ENCODE results near the gene RTN3.
"Not testable (repeated sequence)": the region's sequence is repeated elsewhere in the genome, so short reads cannot be mapped to it uniquely, and the experiment has no call there.

RTN3 gene, protein sequence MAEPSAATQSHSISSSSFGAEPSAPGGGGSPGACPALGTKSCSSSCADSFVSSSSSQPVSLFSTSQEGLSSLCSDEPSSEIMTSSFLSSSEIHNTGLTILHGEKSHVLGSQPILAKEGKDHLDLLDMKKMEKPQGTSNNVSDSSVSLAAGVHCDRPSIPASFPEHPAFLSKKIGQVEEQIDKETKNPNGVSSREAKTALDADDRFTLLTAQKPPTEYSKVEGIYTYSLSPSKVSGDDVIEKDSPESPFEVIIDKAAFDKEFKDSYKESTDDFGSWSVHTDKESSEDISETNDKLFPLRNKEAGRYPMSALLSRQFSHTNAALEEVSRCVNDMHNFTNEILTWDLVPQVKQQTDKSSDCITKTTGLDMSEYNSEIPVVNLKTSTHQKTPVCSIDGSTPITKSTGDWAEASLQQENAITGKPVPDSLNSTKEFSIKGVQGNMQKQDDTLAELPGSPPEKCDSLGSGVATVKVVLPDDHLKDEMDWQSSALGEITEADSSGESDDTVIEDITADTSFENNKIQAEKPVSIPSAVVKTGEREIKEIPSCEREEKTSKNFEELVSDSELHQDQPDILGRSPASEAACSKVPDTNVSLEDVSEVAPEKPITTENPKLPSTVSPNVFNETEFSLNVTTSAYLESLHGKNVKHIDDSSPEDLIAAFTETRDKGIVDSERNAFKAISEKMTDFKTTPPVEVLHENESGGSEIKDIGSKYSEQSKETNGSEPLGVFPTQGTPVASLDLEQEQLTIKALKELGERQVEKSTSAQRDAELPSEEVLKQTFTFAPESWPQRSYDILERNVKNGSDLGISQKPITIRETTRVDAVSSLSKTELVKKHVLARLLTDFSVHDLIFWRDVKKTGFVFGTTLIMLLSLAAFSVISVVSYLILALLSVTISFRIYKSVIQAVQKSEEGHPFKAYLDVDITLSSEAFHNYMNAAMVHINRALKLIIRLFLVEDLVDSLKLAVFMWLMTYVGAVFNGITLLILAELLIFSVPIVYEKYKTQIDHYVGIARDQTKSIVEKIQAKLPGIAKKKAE

DNA sequence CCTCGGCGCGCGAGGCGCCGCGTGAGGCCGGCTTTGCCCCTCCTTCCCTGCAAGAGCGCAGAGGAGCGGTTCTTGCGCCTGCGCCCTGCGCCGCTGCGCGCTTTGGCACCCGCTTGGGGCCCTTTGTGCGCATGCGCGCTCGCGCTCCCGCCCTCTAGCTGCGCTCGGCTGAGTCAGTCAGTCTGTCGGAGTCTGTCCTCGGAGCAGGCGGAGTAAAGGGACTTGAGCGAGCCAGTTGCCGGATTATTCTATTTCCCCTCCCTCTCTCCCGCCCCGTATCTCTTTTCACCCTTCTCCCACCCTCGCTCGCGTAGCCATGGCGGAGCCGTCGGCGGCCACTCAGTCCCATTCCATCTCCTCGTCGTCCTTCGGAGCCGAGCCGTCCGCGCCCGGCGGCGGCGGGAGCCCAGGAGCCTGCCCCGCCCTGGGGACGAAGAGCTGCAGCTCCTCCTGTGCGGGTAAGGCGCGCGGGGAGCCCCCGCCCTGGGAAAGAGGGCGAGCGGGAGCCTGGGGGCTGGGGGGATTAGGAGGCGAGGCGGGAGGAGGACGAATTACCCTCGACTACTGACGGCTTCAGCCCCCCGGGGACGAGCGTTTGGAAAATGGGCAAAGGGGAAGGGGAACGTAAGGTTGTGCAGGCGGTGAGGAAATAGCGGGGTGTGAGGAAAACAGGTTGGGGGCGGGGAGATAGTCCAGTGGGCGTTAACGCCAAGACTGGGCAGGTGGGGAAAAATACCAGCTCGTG, at the start of gene RTN3:
TSS of gene RTN3 (plus strand) at position 180 of the 745 bp plus-strand sequence. CDS start at position 317, 137 bp downstream.
- FAIRE-seq (peak; percentile 97), DNase-seq (ENCODE audit: extremely low spot score, insufficient read length, low read depth) (peak; percentile 97)

DNA sequence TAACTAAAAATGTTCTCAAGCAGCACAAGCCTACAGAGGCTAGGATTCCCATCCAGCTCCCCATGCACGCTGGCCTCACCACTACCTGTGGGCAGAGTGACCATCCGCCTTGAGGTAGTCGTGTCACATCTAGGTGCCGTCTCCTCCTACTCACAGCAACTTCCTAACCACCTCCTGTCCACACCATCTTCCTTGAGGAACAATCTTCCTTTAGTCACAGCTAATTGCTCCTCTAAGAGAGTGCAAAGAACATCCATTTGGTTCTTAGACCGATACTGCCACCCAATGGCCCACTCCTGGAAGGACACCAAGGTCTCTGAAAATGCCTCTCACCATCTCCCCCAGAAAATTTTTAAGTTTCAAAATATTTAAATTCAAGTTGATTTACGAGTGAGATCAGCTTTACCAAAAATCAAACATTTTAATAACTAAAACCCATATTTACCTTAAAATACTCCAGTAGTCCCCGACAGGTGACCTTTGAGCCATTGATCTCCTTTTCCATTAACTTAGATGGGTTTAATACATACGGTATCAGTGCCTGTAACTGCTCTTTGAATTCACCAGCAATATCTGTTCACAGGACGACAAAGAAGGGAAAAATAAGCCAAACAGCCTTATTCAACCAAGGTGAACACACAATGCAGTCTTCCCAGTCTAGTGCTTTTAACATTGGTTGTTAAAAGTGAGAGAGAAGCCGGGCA, 45.4 kb upstream of the RTN3 start:
- peak; percentile 48 for DNase-seq (ENCODE audit: extremely low spot score, insufficient read length, low read depth)
- peak; percentile 67 for FAIRE-seq

DNA sequence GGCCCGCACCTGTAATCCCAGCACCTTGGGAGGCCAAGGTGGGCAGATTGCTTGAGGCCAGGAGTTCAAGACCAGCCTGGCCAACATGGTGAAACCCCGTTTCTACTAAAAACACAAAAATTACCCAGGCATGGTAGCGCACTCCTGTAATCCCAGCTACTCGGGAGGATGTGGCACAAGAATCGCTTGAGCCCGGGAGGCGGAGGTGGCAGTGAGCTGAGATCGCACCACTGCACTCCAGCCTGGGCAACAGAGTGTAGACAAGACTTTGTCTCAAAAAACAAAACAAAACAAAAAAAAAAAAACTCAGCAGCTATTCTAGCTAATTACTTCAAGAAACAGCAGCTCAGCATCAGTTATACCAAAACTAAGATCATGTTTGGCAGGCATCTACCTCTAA, 42.9 kb upstream of the RTN3 start:
- FAIRE-seq; DNase-seq (ENCODE audit: extremely low spot score, insufficient read length, low read depth): not testable (repeated sequence)

DNA sequence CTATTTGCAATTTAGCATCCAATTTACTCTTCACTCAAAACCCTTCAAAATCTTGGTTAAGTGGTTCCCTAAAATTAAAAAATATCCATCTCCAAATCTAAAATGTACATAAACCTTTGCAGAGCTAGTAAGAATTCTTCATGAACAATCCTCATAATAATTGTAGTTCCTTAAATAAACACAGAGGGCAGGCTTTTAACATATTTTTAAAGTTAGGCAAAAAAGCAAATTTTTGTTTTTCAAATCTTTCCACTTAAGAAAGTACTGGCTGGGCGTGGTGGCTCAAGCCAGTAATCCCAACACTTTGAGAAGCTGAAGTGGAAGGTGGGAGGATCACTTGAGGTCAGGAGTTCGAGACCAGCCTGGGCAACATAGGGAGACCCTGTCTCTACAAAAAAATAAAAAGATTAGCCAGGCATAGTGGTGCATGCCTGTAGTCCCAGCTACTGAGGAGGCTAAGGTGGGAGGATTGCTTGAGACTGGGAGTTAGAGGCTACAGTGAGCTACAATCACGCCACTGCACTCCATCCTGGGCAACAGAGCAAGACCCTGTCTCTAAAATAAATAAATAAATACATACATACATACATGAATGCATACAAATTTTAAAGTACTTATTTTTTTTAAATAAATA, 42.0 kb upstream of the RTN3 start:
- FAIRE-seq = no peak

DNA sequence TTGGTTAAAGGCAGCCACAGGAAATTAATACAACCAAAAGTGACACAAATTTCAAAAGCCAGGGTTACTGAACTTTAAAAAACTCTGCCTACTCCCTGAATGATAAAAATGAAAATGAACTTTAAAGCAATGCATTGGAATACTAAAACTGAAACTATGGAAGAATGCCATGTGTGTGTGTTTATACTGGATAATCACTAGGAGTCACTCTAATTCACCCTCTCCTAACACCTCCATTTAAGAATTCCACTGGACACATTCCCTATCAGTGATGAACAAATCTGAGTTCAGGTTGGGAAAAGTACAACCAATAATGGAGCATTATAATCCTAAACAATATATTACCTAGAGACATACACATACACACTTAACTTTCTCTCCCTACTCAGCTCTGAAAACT, 39.6 kb upstream of the RTN3 start:
- no peak for FAIRE-seq

More for the DNA sequence above, 42.0 kb upstream of the RTN3 start:
- DNase-seq (ENCODE audit: extremely low spot score, insufficient read length, low read depth) = no peak

DNA sequence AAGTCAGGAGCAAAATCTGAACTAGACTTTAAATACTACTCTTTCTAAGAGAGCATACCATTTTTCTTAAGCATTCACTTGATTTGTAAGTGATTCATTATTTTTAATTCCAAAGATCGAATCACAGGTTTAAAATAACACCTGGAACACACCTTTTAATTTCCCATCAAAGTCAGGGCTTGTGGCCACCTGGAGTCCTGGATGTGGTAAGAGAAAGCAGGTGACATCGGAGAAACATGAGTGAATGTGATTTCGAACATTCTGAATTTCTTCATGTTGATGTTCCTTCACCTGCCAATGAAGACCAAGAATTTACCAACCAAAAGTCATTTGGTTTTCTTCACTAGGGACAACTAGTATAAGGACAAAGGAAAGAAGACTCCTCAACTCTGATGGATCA, 38.1 kb upstream of the RTN3 start:
- FAIRE-seq (no peak), DNase-seq (ENCODE audit: extremely low spot score, insufficient read length, low read depth) (no peak)

More for the DNA sequence above, 39.6 kb upstream of the RTN3 start:
- no peak for DNase-seq (ENCODE audit: extremely low spot score, insufficient read length, low read depth)

DNA sequence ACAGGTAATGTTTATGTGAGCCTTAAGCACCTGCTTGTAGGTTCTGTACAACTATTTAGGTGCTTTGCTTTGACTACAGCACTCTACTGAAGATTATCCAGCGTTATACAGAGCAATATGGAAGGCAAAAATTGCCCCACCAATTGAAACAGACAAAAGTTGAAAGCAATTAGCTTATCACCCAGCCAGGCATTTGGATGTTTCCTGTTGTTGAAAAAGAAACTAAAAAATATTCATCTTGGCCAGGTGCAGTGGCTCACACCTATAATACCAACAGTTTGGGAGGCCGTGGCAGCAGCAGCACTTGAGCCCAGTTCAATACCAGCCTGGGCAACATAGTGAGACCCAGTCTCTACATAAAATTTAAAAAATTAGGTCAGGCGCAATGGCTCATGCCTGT, 28.6 kb upstream of the RTN3 start:
- no peak for FAIRE-seq
- no peak for DNase-seq (ENCODE audit: extremely low spot score, insufficient read length, low read depth)

DNA sequence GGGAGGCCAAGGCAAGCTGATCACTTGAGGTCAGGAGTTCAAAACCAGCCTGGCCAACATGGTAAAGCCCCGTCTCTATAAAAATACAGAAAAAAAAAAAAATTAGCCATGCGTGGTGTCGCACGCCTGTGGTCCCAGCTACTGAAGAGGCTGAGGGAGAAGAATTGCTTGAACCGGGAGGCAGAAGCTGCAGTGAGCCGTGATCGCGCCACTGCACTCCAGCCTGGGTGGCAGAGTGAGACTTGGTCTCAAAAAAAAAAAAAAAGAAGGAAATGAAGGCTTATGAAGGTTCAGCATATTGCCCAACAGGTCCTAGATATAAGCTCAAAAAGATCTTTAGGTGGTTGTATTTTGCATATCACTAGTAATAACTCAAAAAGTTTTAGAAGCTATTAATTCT, 20.3 kb upstream of the RTN3 start:
- FAIRE-seq = no peak
- no peak for DNase-seq (ENCODE audit: extremely low spot score, insufficient read length, low read depth)

DNA sequence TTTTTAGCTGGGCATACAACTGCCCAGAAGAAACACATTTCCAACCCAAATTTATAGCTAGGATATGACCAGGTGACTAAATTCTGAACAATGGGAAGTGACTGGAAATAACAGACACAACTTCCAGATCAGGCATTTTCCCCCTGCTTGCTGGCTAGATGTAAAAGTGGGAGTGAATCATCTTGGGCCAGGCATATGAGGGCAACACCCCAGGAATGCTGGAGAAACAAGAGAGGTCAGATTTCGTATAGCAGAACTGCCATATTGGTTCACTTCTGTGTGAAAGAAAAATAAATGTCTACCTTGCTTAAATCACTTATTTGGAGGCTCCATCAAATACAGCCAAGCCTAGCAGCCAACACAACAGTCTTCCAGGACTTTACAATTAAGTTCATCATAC, 17.5 kb upstream of the RTN3 start:
- no peak for DNase-seq (ENCODE audit: extremely low spot score, insufficient read length, low read depth)
- FAIRE-seq = no peak

DNA sequence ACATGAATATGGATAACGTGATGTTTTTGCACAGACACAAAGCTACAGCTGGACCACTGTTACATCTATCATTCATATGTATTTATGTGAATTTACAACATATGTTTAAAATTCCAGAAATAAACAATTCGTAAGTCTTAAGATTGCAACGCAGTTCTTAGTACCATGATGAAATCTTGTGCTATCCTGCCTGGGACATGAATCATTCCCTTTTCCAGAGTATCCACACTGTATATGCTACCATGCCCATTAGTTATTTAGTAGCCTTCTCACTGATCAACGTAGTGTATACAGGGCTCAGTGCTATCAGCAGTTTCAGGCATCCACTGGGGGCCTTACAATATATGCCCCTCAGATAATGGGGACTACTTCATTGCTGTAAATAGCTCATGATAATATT, 14.4 kb upstream of the RTN3 start:
- no peak for DNase-seq (ENCODE audit: extremely low spot score, insufficient read length, low read depth)
- no peak for FAIRE-seq

DNA sequence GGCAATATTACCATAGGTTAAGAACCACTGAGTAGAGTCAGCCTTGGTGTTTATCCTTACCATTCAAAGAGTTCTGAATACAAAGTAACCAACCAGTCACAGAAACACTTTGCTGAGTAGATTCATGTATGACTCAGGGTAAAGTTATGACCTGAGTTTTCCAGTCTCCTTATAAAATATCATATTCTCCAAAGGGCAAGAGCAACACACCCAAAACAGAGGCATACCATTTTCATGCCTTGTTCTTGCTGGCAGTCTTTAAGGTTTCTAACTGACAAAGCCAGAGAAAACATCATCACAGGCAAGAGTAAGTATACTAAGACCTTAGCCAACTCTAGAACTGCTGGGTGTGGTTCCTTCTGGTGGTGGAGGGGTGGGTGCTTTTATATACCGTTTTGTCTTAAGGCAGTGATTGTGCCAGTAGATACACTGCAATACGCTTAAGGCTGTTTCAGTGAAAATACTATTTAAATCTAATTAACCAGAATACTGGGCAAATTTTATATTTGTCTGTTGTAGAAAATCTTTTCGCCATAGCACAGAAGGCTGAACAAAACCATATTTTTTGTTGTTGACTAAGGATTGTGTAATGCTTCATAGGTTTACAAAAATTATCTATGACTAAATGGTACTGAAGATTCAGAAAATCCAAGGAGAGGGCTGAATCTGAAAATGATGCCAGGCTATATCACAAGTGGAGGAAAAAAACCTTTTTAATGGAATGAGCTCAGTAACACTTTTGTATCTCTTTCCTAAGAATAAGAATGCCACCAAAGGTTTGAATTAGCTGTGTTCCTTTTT, 13.1 kb upstream of the RTN3 start:
- no peak for FAIRE-seq

DNA sequence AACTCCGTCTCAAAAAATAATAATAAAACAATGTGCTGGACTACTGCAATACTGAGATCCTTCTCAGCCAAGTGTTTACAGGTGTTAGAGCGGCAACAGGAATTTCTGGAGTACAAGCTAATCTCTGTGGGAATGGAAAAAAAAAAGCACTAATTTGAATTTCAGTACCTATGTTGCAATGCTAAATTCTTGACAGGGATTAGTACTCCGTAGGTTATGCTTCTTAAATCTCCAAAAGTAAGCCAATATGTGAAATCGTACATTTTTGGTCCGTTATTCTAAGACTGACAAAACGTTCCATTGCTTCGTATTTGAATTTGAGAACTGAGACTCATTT, 11.2 kb upstream of the RTN3 start:
- FAIRE-seq (no peak), DNase-seq (ENCODE audit: extremely low spot score, insufficient read length, low read depth) (no peak)

More for the DNA sequence above, 13.1 kb upstream of the RTN3 start:
- no peak for DNase-seq (ENCODE audit: extremely low spot score, insufficient read length, low read depth)

DNA sequence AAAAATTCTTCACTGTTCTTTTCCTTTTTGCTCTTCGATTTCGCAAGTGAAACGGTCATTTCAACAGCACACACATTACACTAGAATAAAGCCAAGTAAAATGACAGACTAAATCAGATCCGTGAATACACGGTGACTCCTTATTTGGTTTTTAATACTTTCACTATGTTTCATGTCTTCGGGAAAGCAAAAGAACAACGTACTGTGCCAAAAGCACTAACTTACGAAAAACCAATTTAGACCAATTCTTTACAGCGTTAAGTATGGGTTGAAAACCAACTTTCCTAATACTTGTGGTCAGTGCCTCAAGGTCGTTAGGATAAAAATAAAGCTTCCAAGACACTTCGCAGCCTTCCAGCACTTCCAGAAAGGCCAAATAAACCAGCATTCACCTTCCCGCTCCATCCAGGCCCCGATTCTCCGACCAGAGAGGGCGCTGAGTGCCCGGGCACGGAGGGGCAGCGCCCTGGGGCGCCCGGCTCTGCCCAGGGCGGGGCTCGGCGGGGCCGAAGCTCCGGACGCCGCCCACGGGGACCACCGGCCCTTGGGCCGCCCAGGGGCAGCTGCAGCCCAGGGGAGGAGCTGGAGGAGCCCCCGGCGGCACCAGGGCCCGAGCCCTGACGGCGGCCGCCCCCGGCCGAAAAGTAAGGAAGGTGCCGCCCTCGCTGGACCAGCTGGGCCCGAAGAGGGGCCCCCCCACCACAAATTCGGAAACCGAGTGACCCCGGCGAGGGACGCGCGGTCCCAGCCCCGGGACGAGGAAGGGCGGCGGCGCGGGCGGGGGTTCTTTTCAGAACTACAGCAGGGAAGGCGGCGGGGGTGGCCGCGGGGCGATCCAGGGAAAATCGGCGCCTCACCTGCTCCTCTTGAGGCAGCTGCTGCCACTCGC, 10.6 kb upstream of the RTN3 start:
- DNase-seq (ENCODE audit: extremely low spot score, insufficient read length, low read depth) = no peak

DNA sequence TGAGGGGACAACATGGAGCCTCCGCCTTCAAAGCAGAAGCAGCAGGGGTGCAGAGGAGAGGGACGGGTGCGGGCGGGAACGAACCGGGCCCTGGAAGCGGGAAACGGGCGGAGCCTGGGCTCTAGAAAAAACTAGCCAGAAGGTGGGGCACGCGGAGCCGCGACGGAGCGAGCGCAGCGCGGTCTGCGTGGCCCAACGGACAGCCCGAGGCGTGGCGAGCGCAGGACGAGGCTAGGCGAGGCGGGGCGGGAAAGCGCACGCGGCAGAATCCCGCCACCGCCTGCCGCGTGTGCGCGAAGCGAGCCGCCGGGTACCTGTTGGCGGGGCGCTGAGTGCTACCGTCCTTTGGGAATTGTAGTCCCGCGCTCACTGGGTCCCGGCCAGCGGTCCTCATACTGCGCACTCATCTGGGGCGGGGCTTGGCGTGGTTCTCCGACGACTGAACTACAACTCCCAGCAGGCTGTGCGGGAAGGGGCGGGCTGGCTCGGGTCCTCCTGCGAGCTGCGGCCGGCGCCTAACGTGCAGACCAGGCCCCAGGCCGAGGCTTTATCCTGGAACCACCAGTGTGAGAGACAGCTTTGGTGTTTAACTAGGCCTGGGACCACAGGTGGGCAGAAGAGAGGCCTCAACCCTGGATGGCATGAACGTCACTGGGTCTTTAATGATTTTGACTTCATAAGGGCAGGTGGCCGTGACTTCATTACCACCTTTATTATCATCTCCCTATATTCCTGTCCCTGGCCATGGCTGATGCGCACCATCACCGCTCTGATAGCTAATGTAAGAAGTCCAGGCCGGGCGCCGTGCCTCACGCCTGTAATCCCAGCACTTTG, 9.8 kb upstream of the RTN3 start, which contains the start of gene ATL3:
TSS of gene ATL3 (minus strand) at position 55 of the 834 bp plus-strand sequence. CDS start at position 14, 41 bp downstream.
- peak; percentile 87 for DNase-seq (ENCODE audit: extremely low spot score, insufficient read length, low read depth)
- peak; percentile 84 for FAIRE-seq

More for the DNA sequence above, 10.6 kb upstream of the RTN3 start:
- FAIRE-seq = no peak

DNA sequence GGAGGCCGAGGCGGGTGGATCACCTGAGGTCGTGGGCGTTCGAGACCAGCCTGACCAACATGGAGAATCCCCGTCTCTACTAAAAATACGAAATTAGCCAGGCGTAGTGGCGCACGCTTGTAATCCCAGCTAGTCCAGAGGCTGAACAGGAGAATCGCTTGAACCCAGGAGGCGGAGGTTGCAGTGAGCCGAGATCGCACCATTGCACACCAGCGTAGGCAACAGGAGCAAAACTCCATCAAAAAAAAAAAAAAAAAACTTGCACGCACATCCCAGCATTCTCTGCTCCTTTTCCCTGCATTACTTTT, 9.2 kb upstream of the RTN3 start:
- no peak for DNase-seq (ENCODE audit: extremely low spot score, insufficient read length, low read depth)
- FAIRE-seq = no peak

DNA sequence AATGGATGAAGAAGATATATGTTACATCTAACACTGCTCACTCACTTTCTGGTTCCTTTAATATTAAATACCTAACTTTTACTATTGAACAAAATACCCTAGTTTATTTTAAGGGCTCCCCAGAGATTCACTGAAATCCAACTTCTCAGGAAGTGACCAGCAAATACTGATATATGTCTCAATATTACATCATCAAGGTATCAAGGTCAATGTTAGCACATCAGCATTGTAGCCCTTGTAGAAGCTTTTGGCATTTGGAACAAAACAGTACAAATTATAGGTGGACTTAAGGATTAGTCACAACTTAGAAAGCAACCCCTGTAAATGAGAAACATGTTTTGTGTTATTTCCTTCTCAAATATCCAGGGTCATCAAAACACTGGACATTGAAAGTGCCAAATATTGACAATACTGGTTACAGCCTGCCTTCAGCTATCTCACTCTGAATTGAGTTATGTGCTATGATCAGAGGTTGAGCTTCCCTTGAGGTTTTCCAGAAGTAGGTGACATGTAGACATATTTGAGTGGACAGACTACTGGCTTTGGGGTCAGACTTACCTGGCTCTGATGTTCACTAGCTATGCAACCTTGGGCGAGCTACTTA, 8.3 kb upstream of the RTN3 start:
- FAIRE-seq = no peak
- no peak for DNase-seq (ENCODE audit: extremely low spot score, insufficient read length, low read depth)

Data from GM18507 (cell line).